SKM-1 treated with dmso at 0.1 percent for 144 hours (cell line): ENCODE measurements around the gene CDC42BPG.

Source experiments
- DNase-seq: peaks from one replicate; lab custom pipeline; 2025; ENCODE audit not compliant: unreplicated experiment; lab: John Stamatoyannopoulos, UW

CDC42BPG gene

DNA sequence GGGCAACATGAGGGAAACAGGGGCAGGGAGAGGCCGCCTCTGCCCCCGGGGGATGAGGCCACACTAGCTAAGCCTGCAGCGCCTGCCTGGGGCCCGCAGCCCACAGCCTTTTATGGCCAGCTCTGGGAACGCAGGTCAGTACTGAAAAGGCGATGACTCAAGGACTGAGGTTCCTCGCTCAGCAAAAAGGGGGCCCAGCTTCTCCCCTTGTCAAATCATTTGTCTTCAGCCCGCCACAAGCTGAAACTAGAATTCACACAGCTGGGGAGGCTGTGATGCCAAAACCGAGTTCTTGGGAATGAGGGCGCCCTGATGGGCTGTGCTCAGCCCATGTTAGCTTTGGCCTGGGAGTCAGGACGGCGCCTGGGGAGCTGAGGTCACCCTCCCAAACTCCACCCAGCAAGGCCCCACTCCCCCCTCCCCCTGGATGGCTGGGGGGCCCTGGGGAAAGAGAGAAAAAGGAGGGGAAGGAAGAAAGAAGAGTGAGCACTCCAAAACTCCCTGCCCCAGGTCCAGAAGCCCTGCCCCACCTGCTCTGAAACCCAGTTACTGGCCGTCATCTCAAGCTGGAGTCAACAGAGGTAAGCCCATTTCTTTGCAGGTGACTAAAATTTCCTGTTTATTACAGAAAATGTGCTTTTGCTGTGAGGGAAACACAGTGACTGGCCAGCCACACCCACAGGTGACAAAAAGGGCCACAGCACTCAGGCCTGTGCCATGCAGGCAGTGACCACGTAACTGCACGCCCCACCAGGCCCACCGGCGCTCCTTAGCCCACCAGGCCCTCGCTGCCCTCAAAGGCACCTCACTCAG is 20.2 kb upstream of the CDC42BPG start:
- peak; percentile 14 for DNase-seq

DNA sequence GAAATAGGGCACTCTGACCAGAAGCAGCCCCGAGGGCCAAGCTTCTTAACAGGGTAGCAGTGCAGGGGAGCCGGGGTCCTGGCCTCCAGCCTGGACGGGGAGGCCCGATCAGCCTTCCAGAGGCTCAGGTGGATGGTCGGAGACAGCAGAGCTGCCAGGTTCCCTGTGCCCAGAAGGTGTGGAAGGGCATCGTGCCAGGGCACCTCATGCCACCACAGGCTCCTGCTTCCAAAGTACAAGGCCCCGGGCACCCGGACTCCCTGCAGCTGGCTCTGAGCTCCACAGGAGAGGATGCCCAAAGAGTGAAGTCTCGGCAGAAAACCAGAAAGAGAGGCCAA is 19.7 kb upstream of the CDC42BPG start:
- no peak for DNase-seq

DNA sequence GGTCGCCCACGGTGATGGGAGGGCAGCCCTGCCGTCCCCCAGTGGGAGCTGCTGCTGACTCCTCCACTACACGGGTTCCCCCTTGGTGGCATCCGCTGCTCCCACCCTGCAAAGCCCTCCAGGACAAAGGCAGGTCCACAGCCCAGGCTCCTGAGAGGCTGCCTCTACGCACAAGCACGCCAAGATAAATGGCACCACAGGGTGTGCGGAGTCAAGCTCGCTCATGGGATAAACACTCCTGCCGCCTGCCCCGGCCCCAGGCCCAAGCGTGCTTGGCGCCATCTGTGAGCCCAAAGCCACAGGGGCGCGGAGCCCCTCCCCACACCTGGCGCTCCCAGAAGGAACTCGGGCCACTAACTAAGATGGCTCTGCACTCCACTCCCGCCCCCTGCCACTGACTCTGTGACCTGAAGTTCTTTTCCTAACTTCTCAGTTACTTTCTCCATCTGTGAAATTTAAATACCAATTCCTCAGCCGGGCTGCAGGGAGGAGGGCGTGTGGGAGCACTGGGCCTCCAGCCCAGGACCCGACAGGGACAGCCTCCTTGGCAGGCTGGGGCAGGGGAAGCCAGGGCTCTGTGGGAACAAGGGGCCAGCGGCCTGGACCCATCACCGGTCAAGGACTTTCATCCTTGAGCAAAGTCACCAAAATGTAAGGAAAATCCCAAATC is 19.1 kb upstream of the CDC42BPG start:
- no peak for DNase-seq

DNA sequence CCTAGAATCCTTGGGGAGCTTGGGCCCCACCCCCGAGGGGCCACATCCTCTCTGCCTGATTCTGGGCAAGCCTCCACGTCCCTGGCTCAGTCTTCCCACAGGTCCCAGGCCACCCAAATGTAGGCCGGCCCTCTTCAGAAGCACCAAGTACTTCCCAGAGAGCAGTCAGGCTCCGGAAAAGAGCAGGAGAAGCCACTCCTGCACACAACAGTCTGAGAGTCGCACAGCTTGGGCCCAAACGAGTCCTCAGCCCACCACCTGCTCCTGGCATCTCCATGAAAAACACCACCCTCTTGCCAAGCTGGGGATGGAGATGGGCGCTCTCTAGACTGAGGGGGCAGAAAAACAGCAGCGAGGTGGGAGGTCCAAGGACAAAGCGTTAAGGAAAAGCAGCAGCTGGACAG is 18.5 kb upstream of the CDC42BPG start:
- no peak for DNase-seq

DNA sequence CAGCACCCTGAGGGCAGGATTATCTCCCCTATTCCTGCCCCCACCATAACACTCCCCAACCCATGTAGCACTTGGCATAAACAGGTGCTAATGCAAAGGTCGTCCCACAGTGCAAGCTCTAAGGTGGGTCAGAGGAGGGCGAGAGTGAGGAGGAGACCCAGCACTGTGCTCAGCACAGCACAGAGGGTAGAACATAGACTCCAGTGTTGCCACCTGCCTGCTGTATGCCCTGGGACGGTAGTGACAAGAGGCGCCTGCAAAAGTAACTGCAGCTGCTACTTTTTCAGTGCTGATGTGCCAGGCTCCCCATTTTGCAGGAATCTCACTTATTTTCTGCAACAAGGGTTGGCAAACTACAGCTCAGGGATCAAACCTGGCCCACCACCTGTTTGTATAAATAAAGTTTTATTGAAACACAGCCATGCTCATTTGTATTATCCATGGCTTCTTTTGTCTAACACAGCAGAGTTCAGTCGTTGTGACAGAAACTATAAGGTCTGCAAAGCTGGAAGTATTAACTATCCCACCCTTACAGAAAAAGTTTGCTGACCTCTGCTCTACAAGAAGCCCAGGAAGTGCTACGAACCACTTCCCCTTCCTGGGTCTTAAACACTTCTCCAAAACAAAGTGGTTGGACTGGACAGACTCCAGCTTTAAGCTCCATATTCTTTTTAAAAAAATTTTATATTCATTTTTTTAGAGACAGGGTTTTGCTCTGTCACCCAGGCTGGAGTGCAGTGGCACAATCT is 16.9 kb upstream of the CDC42BPG start:
- peak; percentile 84 for DNase-seq

DNA sequence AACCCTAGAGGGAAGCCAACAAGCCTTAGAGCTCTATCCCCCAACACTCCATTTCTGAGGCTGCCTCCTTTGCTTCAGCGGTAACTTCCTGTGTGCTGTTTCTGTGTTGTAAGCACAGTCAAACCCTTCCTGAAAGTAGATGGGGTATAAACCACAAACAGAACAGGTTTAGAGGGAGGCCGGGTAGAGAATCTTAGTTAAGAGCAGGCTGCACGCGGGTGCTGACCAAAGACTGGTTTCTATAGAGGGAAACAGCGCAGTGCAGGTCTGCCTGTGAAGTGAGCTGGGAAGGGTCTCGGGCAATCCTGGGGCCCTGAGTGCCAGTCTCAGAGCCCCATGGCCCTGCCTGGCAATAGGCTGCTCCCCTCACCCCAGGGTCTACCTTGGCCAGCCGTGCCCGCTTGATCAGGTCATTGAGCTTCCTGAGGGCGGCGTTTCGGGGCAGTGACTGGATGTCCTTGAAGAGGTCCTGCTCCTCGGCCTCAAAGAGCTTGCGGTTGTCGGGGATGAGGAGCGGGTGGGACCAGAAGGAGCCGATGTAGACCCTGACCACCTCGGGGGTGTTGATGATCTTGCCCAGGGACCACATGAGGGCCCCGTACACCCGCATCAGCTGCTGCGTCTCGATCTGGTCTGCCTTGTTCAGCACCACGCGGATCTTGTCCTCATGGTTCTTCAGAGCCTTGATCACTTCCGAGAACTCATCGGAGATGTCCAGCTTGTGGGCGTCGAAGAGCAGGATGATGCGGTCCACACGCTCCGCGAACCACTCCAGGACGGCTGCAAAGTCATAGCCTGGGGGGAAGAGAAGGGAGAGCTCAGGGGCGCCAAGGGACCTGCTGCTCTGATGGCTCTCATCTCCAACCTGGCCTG is 15.3 kb upstream of the CDC42BPG start:
- peak; percentile 94 for DNase-seq

DNA sequence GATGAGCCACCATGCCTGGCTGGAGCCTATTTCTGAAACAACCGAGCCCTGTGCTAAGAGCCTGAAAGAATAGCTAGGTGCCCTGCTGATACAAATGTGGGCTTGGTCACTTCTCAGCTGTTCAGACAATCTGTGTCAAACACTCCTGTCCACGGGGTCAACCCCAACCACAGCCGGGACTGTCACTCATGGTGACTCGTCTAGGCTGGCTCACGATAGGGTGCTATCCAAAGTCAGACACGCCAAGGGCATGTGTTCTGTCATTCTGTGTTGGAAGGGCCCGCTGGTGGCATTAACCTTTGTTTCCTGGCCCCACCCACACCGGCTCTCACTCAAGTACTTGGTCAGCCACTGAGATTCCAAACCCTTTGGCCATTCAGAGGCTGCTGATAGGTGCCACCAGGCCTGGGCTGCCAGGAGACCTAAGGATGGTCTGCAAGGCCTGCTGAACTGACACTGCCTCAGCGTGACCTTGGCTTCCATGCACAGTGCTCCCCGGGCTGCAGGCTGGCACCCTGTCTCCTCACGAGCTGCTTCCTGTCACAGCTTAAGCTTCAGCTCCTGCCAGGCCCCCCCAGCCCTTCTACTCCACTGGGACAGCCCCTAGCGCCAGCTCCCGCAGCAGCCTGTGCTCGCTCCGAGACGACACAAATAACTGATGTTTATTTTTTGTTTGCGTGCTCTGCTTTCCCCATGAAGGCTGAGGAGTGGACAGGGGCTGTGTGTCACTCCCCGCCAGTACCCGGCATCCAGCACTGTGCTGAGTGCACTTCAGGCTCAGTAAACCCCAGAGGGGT is 14.2 kb upstream of the CDC42BPG start:
- no peak for DNase-seq

DNA sequence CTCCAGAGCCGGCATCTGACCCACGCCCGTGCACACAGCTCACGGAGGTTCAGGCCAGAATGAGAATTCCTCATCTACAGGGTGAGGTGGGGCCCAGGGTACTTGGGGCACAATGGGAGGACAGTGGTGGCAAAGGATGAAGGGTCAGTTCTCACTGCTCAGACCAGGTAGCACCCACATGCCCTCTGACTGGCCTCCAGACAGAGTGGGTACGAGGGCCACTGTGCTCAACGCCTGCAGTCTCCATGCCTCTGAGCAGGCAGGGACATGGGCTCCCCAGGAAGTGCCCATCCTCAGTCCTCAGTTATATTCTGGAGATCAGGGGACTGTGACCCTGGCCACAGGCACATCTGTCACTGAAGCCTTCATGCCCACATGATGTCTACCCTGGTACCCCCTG is 13.0 kb upstream of the CDC42BPG start:
- no peak for DNase-seq

DNA sequence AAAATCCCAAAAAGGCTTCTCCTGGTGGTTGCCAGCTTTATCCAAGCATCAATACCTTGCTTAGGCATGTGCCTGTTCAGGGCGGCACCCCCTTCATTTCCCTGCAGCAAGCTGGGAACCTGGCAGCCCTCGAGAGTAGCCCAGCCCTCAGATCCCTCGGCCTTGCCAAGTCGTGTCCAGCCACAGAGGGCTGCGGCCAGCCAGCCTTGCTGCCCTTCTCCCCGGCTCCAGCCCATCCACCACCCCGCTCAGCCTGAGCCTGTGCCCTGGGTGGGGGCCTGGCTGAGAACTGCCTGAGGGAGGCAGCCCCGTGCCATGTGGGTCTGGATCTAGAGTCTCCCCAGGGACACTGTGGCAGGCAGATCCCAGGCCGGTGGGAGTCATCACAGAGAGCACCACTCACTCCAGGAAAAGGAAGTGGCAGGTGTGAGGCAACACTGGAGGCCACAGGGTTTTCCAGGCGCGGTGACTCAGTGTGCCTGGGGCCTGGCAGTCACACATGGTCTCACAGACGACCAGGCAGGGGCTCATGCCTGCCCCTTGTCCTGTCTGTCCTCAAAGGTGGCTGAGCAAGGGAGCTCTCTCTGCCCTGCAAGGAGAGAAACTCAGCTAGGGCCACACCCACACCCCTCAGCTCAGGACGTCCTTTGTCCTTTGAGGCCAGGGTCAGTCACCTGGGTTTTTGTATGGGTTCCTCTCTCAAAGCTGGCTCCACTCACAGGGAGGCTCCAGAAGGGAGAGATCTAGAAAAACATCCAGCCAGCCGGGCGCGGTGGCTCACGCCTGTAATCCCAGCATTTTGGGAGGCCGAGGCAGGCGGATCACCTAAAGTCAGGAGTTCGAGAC is 12.2 kb upstream of the CDC42BPG start:
- DNase-seq: peak; percentile 87

DNA sequence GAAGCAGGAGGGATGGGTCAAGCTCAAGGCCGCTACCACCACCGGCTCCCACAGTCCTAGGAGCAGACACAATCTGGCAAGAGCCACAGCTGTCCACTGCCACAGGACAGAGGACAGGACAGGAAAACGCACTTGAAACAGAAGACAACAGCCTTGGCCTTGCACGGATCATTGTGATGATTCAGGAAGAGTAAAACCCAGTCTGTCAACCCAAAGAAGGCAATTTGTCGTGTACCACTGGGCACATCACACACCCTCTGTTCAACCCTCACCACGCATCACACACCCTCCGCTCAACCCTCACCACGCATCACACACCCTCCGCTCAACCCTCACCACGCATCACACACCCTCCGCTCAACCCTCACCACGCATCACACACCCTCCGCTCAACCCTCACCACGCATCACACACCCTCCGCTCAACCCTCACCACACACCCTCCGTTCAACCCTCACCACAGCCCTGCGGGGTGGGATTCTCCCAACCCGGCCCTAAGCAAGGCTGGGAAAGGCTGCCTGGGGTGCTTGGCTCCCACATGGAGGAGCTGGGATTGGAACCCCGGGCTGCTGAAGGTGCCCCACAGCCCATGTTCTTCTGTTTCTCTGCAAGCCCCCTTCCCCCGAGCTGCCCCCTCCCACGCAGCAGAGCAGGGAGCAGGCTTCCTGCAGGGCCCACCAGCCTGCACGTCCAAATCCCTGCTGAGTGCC is 11.3 kb upstream of the CDC42BPG start:
- no peak for DNase-seq

DNA sequence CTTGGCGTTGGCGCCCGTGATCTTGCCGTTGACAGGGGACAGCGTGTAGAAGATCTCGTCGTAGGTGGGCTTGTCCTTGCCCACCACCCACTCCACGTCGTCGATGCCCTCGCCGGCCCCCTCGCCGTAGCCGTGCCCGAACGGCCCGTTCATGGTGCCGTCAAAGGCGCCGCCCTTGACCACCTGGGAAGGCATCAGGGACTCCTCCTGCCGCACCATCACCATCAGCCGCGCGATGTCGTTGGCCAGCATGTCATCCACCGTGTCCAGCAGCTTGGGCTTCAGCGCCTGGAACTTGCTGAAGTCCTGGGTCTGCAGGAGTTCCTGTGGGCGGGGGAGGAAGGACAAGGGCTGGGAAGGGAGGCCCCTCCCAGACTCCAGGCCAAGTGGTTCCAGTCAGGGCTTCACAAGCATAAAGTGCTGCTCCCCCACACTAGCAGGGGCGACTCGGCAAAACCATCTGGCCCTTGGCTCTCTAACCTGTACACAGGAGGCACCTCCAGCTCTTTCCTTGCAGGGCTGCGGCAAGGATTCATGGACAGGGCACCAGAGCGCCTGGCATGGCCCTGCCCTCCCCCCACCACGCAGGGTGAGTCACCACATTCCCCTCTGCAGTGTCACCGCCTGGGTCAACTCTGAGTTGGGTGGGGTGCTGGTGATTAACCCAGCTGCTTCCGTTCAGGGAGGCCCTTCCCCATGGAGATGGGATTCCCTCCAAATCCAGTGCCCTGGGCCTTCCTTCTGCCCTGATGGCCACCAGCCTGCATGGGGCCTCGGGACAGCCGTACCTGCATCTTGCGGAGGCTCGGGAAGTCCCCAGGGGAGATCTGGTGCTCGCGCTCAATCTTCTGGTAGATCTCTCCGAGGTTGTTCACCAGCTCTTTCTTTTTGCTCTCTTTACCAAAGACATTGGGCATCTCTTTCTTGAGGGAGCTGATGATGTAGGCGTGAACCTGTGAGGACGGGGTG is 10.4 kb upstream of the CDC42BPG start:
- no peak for DNase-seq

DNA sequence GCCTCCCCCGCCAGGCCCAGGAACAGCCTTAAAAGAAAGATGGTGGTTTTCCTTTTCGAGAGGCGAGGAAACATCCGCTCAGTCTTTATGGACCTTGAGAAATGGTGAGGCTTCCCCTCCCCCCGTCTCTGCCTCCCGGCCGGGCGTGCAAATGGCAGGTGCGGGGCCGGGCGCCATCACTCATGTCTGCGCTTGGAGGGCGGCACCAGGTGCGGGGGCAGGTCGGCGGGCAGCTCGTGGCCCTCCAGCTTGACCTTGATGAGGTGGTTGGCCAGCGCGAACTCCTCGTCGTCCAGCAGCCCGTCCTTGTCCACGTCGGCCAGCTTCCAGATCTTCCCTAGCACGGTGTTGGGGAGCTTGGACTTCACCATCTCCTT is 9.7 kb upstream of the CDC42BPG start:
- DNase-seq: no peak

DNA sequence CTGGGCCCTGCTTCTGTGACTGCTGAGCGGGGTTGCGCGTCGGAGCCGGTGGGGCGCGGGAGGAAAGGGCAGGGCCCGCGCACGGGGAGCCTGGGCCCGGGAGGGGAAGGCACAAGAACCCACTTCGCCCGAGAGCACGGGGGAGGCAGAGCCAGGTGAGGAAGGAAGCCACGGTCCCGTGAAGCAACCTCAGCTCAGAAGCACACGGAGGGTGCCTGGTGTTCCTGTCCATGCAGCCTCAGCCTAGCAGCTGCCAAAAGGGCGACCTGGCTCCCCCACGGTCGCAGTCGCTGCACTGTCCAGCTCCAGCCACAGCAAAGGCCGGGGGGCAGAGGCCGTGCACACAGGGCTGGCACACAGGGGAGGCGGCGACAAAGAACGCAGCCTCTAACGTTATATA is 9.3 kb upstream of the CDC42BPG start:
- no peak for DNase-seq

DNA sequence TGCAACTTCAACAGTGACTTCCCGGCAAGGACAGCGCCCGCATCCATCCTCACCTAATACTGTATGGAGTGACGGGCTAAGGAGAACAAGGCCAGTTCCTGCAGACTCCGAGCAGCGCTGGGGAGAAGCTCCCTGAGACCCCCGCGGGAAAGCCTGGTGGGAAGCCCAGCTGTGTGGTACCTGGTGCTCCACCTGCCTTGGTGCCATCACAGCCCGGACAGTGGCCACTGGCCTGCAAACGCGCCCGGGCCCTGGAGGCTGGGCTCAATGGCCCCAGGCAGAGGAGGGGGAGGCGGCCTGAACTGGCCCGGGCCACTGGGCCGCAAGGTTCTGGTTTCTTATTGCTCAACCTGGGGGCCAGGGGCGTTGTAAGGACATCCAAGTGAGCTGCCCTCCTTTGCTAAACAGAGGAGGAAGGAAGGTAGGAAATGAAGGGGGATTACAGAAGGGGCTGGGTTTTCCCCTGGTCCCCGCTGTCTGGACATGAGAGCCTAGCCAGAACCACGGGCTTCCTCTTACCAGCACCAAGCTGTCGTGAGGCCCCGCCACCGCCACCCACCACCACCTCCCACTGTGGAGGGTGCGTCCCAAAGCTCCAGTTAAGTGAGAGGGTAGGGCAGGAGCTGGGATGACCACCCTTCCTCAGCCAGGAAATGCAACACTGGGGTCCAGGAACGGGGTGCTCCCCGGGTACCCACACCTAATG is 8.5 kb upstream of the CDC42BPG start:
- no peak for DNase-seq

DNA sequence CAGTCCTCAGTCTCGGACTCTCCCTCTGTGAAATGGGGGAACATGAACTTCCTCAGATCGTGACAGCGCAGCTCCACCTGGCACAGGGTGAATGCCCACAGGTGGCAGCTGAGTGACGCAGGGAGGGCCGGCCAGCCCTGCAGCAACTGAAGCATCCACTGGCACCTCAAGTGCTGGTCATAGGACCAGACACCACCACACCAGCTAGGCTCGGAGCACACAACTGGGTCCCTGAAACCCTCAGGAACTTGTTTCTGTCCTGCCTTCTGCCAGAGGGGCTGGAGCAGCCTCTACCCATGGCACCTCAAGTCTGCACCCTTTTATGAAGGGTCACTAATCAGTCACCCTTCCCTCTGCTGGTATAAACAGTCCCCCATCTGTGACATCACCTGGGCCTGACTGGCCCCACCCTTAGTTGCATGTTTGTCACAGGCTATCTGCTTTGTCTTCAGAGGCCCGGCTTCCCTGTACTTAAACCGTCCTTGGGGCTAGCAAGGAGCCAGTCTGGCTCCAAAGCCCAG is 7.4 kb upstream of the CDC42BPG start:
- no peak for DNase-seq

DNA sequence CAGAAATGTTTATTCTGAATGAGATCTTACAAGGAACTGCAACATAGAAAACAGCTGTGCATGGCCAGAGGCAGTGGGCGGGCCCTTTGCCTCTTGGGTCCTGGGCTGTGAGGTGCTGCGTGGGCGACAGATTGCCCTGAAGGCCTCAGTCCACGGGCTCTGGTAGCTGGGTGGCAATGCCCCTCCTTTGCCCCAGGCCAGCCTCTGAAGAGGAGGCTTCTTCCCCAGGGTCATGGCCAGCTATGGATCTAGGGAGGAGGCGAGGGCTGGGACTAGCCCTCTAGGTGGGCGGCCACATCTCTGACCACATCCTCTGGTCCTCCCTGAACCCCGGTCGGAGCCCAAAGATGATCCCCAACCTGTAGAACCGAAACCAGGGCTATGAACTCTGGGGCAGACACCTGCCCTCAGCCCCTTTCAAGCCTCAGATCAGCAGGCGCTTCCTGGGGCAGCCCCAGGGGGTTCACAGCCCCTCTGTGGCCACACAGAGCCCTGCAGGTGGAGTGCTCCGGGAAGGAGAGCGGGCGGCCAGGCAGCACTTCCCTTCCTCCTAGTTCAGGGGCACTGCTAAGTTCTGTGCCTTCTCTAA is 6.6 kb upstream of the CDC42BPG start:
- no peak for DNase-seq
